ENCODE measurements around the gene FGF3. TPM values are rescaled to one million over a fixed set of nuclear protein-coding genes. Genes with fewer than 3 reads are reported as not detected.

FGF3 gene
- total RNA-seq, 4 donors from 2014 or later = not detected

DNA sequence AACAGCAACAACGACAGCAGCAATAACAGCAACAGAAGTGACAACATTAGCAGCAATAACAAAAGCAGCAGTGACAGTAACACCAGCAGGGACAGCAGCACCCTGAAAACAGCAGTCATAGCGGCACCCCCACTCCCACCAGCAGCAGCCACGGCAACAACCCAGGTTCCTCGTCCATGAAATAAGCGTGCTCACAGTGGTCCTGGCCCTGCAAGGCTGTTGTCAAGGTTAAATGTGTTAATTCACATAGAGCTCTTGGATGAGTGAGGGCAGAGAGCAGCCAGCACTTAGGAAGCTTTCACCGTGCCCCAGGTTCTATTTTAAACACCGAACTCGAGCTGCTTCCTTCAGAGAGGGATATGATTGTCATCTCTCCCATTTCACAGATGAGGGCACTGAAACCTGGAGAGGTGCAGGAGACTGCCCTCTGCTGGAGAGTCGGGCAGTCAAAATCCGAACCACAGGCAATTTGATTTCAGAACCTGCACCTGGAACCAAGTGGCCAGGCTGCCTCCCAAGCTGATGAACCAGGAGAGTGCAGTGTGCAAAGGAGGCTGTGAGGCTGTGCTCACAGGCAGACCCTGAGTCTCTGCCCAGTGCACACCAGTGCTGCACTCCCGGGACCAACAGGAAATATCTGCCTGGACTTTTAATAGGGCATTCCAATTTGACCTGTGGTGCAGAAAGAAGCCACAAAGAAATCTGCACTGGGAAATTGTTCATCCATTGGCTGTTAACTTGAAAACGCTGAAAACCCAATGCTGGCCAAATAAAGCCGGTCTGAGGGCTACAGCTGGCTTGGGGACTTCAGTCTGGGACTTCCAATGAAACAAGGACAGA, 22.9 kb upstream of the FGF3 start:
- no peak for TF ChIP-seq POLR2A (IDR thresholded peaks at IDR 0.05)
- peak in 4 of 6 experiments; percentile 24 to 54 (median 38) for TF ChIP-seq CTCF (IDR thresholded peaks at IDR 0.05)
- DNase-seq = peak in 2 of 3 donors; percentile 32 to 57
- Histone ChIP-seq H3K9me3 (no peaks in the 10 kb centered on the region), H3K36me3 (no peaks in the 10 kb centered on the region), H3K27me3 (no peaks in the 10 kb centered on the region), H3K4me3 (no peak overlapping the region), H3K4me1 (no peaks in the 10 kb centered on the region), H3K27ac (no peak overlapping the region)

GRCh38 chr11:69841170-69841858, 22.1 kb upstream of the FGF3 start:
- Histone ChIP-seq H3K27me3 (no peaks in the 10 kb centered on the region), H3K27ac (no peak overlapping the region)
- peak in 1 of 3 donors; percentile 9 for DNase-seq

GRCh38 chr11:69840371-69841169, 21.4 kb upstream of the FGF3 start:
- no peak overlapping the region for H3K27ac ChIP-seq
- H3K9me3 ChIP-seq = no peaks in the 10 kb centered on the region
- no peaks in the 10 kb centered on the region for H3K36me3 ChIP-seq
- H3K27me3 ChIP-seq = no peaks in the 10 kb centered on the region
- H3K4me3 ChIP-seq = no peak overlapping the region
- TF ChIP-seq POLR2A (IDR thresholded peaks at IDR 0.05) (no peak), CTCF (IDR thresholded peaks at IDR 0.05) (no peak)
- no peaks in the 10 kb centered on the region for H3K4me1 ChIP-seq
- peak in 2 of 3 donors; percentile 31 to 37 for DNase-seq

More at GRCh38 chr11:69841170-69841858, 22.1 kb upstream of the FGF3 start:
- Histone ChIP-seq H3K36me3 (no peaks in the 10 kb centered on the region), H3K4me3 (no peak overlapping the region), H3K9me3 (no peaks in the 10 kb centered on the region), H3K4me1 (no peaks in the 10 kb centered on the region)
- TF ChIP-seq POLR2A (IDR thresholded peaks at IDR 0.05) (no peak), CTCF (IDR thresholded peaks at IDR 0.05) (no peak)

DNA sequence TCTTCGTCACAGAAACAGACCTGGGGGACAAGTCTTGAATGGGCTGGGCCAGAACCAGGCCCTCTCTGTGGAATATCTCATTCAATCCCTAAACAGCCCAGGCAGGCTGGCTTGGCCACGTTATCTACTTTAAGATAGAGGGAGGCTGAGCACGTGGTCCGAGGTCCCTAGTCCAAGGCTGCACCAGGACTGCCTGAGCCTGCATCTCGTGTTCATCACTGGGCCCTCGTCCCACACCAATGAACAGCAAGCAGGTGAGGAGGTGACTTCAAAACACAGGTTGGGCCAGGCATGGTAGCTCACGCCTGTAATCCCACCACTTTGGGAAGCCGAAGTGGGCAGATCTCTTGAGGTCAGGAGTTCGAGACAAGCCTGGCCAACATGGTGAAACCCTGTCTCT, 20.3 kb upstream of the FGF3 start:
- peak in 2 of 3 donors; percentile 36 to 47 for DNase-seq
- Histone ChIP-seq H3K27ac (no peak overlapping the region), H3K4me1 (no peaks in the 10 kb centered on the region), H3K36me3 (no peaks in the 10 kb centered on the region), H3K27me3 (no peaks in the 10 kb centered on the region), H3K4me3 (no peak overlapping the region), H3K9me3 (no peaks in the 10 kb centered on the region)
- no peak for TF ChIP-seq POLR2A (IDR thresholded peaks at IDR 0.05)
- no peak for TF ChIP-seq CTCF (IDR thresholded peaks at IDR 0.05)

DNA sequence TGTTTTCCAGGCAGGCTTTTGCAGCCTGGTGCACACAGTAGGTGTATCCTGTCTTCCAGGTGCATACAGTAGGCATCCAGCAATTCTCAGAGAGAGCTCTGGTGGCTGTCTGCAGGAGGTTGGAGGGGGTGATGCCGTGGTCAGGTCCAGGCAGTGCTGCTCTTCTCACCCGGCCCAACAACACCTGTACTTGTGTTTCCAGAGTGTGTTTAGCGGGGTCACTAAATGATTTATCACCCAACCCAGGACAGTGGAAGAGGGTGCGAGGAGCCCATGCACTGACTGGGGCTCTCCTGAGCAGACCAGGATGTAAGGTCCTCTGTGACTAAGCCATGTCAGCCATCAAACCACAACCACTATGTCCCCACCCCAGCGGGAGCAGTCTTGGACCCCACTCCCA, 18.6 kb upstream of the FGF3 start:
- Histone ChIP-seq H3K36me3 (no peaks in the 10 kb centered on the region), H3K27ac (no peak overlapping the region), H3K4me3 (no peak overlapping the region), H3K9me3 (no peaks in the 10 kb centered on the region), H3K4me1 (no peaks in the 10 kb centered on the region), H3K27me3 (no peaks in the 10 kb centered on the region)
- peak in 2 of 3 donors; percentile 8 to 18 for DNase-seq
- TF ChIP-seq POLR2A (IDR thresholded peaks at IDR 0.05) = no peak
- TF ChIP-seq CTCF (IDR thresholded peaks at IDR 0.05) = no peak

All from Peyer's patch (tissue), 4 donors.